PC-3 (cell line): Measurements from ENCODE around the gene MMP15. TPM values are rescaled to one million over a fixed set of nuclear protein-coding genes. Genes with fewer than 3 reads are reported as not detected.

Experiments
- ATAC-seq: fragments of 200-7000 bp; cut with Tn5 transposase; 2 replicates; pipeline ENCODE4 v1.9.1; 2020; ENCODE audit warnings: mild to moderate bottlenecking, moderate library complexity
- BruUV-seq: library from RNA; stranded (reverse); fragments of 400-500 nt; replicated peaks from 2 replicates; lab custom pipeline; 2021; lab: Mats Ljungman, UMichigan
- CTCF ChIA-PET: fragments of 300-600 bp; sonication (Branson Sonifier 250); formaldehyde crosslinking; loops from one replicate; lab custom pipeline; 2022; ENCODE audit warnings: antibody characterized with exemption; lab: Charles Lee
- POLR2A ChIA-PET: fragments of 300-600 bp; sonication (Branson Sonifier 250); formaldehyde crosslinking; loops from one replicate; lab custom pipeline; 2022; ENCODE audit warnings: antibody characterized with exemption; ENCODE audit not compliant: unreplicated experiment; lab: Charles Lee
- DNase-seq: peaks from one replicate; pipeline ENCODE4 v3.0.0-alpha.2; 2015
- H2AFZ ChIP-seq: fragments of 300-600 bp; sonication (generic); 2 replicates; pipeline ENCODE4 v1.6.0; 2016; ENCODE audit warnings: antibody characterized with exemption, low read length
- H3F3A ChIP-seq: fragments of 300-600 bp; sonication (generic); one replicate; pipeline ENCODE4 v1.6.0; 2017; ENCODE audit warnings: antibody characterized with exemption, low read length, control low read depth, mild to moderate bottlenecking; ENCODE audit not compliant: unreplicated experiment
- H3K27ac ChIP-seq: fragments of 300-600 bp; sonication (generic); 2 replicates; pipeline ENCODE4 v1.5.1; 2016; ENCODE audit warnings: mild to moderate bottlenecking, low read length
- H3K27me3 ChIP-seq: fragments of 300-600 bp; sonication (generic); 2 replicates; pipeline ENCODE4 v1.6.1; 2016; ENCODE audit warnings: low read length, mixed read lengths
- H3K36me3 ChIP-seq: fragments of 300-600 bp; sonication (generic); 2 replicates; pipeline ENCODE4 v1.6.1; 2016; ENCODE audit warnings: low read depth, mixed run types, low read length, mixed read lengths
- H3K4me1 ChIP-seq: fragments of 300-600 bp; sonication (generic); 2 replicates; pipeline ENCODE4 v1.5.1; 2016; ENCODE audit warnings: low read length; ENCODE audit not compliant: insufficient read depth
- H3K4me2 ChIP-seq: fragments of 300-600 bp; sonication (generic); 2 replicates; pipeline ENCODE4 v1.6.0; 2016; ENCODE audit warnings: low read length
- H3K4me3 ChIP-seq: fragments of 300-600 bp; sonication (generic); 2 replicates; pipeline ENCODE4 v1.5.1; 2016; ENCODE audit warnings: mild to moderate bottlenecking, low read length, mixed read lengths
- H3K79me2 ChIP-seq: fragments of 300-600 bp; sonication (generic); 2 replicates; pipeline ENCODE4 v1.6.1; 2017; ENCODE audit warnings: low read length, mixed read lengths
- H3K9ac ChIP-seq: fragments of 300-600 bp; sonication (generic); 2 replicates; pipeline ENCODE4 v1.6.0; 2016; ENCODE audit warnings: mild to moderate bottlenecking, low read length
- H3K9me2 ChIP-seq: fragments of 300-600 bp; sonication (generic); replicated peaks from 2 replicates; pipeline ENCODE4 v1.6.1; 2016; ENCODE audit warnings: mixed run types, low read length, mixed read lengths
- H3K9me3 ChIP-seq: fragments of 300-600 bp; sonication (generic); 2 replicates; pipeline ENCODE4 v1.6.1; 2016; ENCODE audit warnings: low read length, mixed read lengths
- H4K20me1 ChIP-seq: fragments of 300-600 bp; sonication (generic); 2 replicates; pipeline ENCODE4 v1.6.1; 2016; ENCODE audit warnings: low read length, mixed read lengths
- CTCF ChIP-seq: fragments of 300-600 bp; sonication (generic); conservative IDR thresholded peaks from 2 replicates; pipeline ENCODE4 v1.5.1; 2017; ENCODE audit warnings: antibody characterized with exemption, low read depth, mild to moderate bottlenecking, low read length
- EZH2 ChIP-seq: fragments of 300-600 bp; sonication (generic); IDR thresholded peaks from one replicate; pipeline ENCODE4 v1.6.1; 2017; ENCODE audit warnings: antibody characterized with exemption, mild to moderate bottlenecking, low read length; ENCODE audit not compliant: unreplicated experiment
- EZH2phosphoT487 ChIP-seq: fragments of 300-600 bp; sonication (generic); IDR thresholded peaks from 2 replicates; pipeline ENCODE4 v1.6.1; 2018; ENCODE audit warnings: mild to moderate bottlenecking, antibody characterized with exemption, low read length, borderline replicate concordance
- intact Hi-C: fragments of 100-400 bp; cut with micrococcal nuclease; formaldehyde crosslinking; loops from 2 replicates; pipeline ENCODE4 v1.9.0; 2023
- total RNA-seq: library from RNA; depleted of rRNA; stranded (reverse); fragments of >200 nt; gene quantifications from 2 replicates; pipeline ENCODE4 v1.2.3, GENCODE V29; 2014

The MMP15 gene
- total RNA-seq, 1 experiment from 2014 or later = 6.3 TPM

- H4K20me1 ChIP-seq = no peaks in the 10 kb centered on the region
- H3K9me3 ChIP-seq = no peaks in the 10 kb centered on the region
- no peak overlapping the region for H3K27ac ChIP-seq
- no peak overlapping the region for H3K9ac ChIP-seq
- H3K36me3 ChIP-seq = no peaks in the 10 kb centered on the region
- BruUV-seq = no TSS peak
- H3K79me2 ChIP-seq = no peaks in the 10 kb centered on the region
- H3K27me3 ChIP-seq = no peaks in the 10 kb centered on the region
- TF ChIP-seq EZH2 (no peak), EZH2phosphoT487 (no peak), CTCF (no peak)
- no peak overlapping the region for H3K4me3 ChIP-seq
- no peaks in the 10 kb centered on the region for H3K9me2 ChIP-seq
- ChIA-PET CTCF (no interaction called here), POLR2A (no interaction called here)
- ATAC-seq (no peak), DNase-seq (no peak)
- no peaks in the 10 kb centered on the region for H3F3A ChIP-seq
- H2AFZ ChIP-seq = no peak overlapping the region
- intact Hi-C loops = no loop called here
- H3K4me2 ChIP-seq = no peak overlapping the region
- H3K4me1 ChIP-seq = peaks cover 6% of the 10 kb centered on the region
These were observed 33.5 kb upstream of the MMP15 start for GRCh38 chr16:57992084-57992483.

- Histone ChIP-seq H3K36me3 (no peaks in the 10 kb centered on the region), H3K9ac (no peak overlapping the region), H3K4me2 (no peak overlapping the region), H4K20me1 (no peaks in the 10 kb centered on the region), H3K79me2 (no peaks in the 10 kb centered on the region), H3K4me3 (no peak overlapping the region), H2AFZ (no peak overlapping the region), H3K27me3 (no peaks in the 10 kb centered on the region), H3K9me2 (no peaks in the 10 kb centered on the region), H3K4me1 (peaks cover 10% of the 10 kb centered on the region), H3K9me3 (no peaks in the 10 kb centered on the region), H3F3A (no peaks in the 10 kb centered on the region), H3K27ac (peak overlapping the region; percentile 61)
- DNase-seq (no peak), ATAC-seq (no peak)
- TF ChIP-seq EZH2 (no peak), EZH2phosphoT487 (no peak), CTCF (no peak)
- intact Hi-C loops = no loop called here
- no TSS peak for BruUV-seq
- ChIA-PET CTCF (no interaction called here), POLR2A (no interaction called here)
These were observed 32.1 kb upstream of the MMP15 start for GRCh38 chr16:57993438-57993837.

DNA sequence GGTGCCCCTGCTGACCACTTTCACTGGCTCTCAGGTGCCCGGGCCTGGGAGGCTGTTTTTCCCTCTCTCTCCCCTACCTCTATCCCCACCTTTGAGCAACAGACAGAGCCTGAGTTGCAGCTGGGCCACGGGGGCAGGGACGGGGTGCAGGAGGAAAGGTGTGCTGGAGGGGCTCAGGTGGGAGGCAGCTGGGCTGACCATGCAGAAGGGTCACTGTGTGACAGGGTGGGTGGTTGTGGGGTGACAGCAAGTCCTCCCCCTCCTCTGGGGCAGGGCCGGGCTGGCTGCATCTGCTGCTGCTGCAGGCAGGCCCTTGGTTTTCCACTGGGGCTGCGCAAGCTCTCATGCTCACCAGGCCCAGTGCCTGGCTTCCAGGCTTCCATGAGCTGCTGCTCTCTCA is 31.7 kb upstream of the MMP15 start:
- no peak for TF ChIP-seq CTCF
- no peak for TF ChIP-seq EZH2phosphoT487
- no peak for TF ChIP-seq EZH2
- Histone ChIP-seq H3K36me3 (no peaks in the 10 kb centered on the region), H3K4me1 (peaks cover 15% of the 10 kb centered on the region), H3K4me3 (no peak overlapping the region), H3K9me2 (no peaks in the 10 kb centered on the region), H3K4me2 (no peak overlapping the region), H3K79me2 (no peaks in the 10 kb centered on the region), H3K27ac (no peak overlapping the region), H3F3A (no peaks in the 10 kb centered on the region), H3K9me3 (no peaks in the 10 kb centered on the region), H3K9ac (no peak overlapping the region), H4K20me1 (no peaks in the 10 kb centered on the region), H3K27me3 (no peaks in the 10 kb centered on the region), H2AFZ (no peak overlapping the region)
- DNase-seq (no peak), ATAC-seq (no peak)
- intact Hi-C loops = no loop called here
- ChIA-PET CTCF (no interaction called here), POLR2A (no interaction called here)
- BruUV-seq = no TSS peak
